Smooth muscle cell (in vitro differentiated cells): ENCODE results near the gene CA5A. TPM values are rescaled to one million over a fixed set of nuclear protein-coding genes. Genes with fewer than 3 reads are reported as not detected.
"Not testable (repeated sequence)": the region's sequence is repeated elsewhere in the genome, so short reads cannot be mapped to it uniquely, and the experiment has no call there.

Experiments
- DNase-seq: peaks from one replicate; lab custom pipeline; 2025; ENCODE audit not compliant: unreplicated experiment; lab: John Stamatoyannopoulos, UW
- H2AFZ ChIP-seq: fragments of 200-600 bp; sonication (generic); 2 replicates; pipeline ENCODE4 v1.6.0; 2016; ENCODE audit warnings: antibody characterized with exemption, low read depth, mild to moderate bottlenecking
- H3F3A ChIP-seq: fragments of 200-600 bp; sonication (generic); 2 replicates; pipeline ENCODE4 v1.6.0; 2017; ENCODE audit warnings: antibody characterized with exemption, low read depth
- H3K27ac ChIP-seq: fragments of 200-600 bp; sonication (generic); 2 replicates; pipeline ENCODE4 v1.5.1; 2016; ENCODE audit warnings: low read depth, mild to moderate bottlenecking
- H3K27me3 ChIP-seq: fragments of 200-600 bp; sonication (generic); 2 replicates; pipeline ENCODE4 v1.6.1; 2016; ENCODE audit warnings: low read depth, mild to moderate bottlenecking
- H3K36me3 ChIP-seq: fragments of 200-600 bp; sonication (generic); 2 replicates; pipeline ENCODE4 v1.5.1; 2016; ENCODE audit warnings: low read depth
- H3K4me1 ChIP-seq: fragments of 200-600 bp; sonication (generic); 2 replicates; pipeline ENCODE4 v1.5.1; 2016; ENCODE audit warnings: low read depth
- H3K4me2 ChIP-seq: fragments of 200-600 bp; sonication (generic); 2 replicates; pipeline ENCODE4 v1.6.0; 2016; ENCODE audit warnings: mild to moderate bottlenecking
- H3K4me3 ChIP-seq: fragments of 200-600 bp; sonication (generic); 2 replicates; pipeline ENCODE4 v1.5.1; 2016; ENCODE audit warnings: mild to moderate bottlenecking
- H3K79me2 ChIP-seq: fragments of 200-600 bp; sonication (generic); 2 replicates; pipeline ENCODE4 v1.6.0; 2016; ENCODE audit warnings: low read depth, mild to moderate bottlenecking
- H3K9ac ChIP-seq: fragments of 200-600 bp; sonication (generic); 2 replicates; pipeline ENCODE4 v1.6.0; 2016; ENCODE audit warnings: low read depth
- H3K9me3 ChIP-seq: fragments of 200-600 bp; sonication (generic); replicated peaks from 2 replicates; pipeline ENCODE4 v1.5.1; 2016; ENCODE audit warnings: low read depth
- H4K20me1 ChIP-seq: fragments of 200-600 bp; sonication (generic); 2 replicates; pipeline ENCODE4 v1.6.0; 2016; ENCODE audit warnings: low read depth
- CTCF ChIP-seq: fragments of 200-600 bp; sonication (generic); IDR thresholded peaks from 2 replicates; pipeline ENCODE4 v1.5.1; 2017; ENCODE audit warnings: borderline replicate concordance, mild to moderate bottlenecking, antibody characterized with exemption; ENCODE audit not compliant: insufficient read depth, poor library complexity, severe bottlenecking
- WGBS: methylation state at CpG from one replicate; pipeline ENCODE4 v1.1.7; 2016; ENCODE audit warnings: low lambda C conversion rate; 5-methylcytosine and 5-hydroxymethylcytosine counted together
- polyA plus RNA-seq: library from polyadenylated mRNA; unstranded; fragments of >200 nt; fragmentation: Nextera tagmentation; extraction: Ambion mirVana; gene quantifications from 2 replicates; pipeline ENCODE4 v1.2.1, GENCODE V29; 2016
- total RNA-seq: library from RNA; depleted of rRNA; stranded (reverse); fragments of >200 nt; gene quantifications from 2 replicates; pipeline ENCODE4 v1.2.3, GENCODE V29; 2014

The CA5A gene
- total and polyA plus RNA-seq, 2 experiments from 2014 or later, result not detected

GRCh38 chr16:87918866-87919680, 17.3 kb downstream of the CA5A start:
- no peaks in the 10 kb centered on the region for H3K9me3 ChIP-seq
- no peak overlapping the region for H3K4me3 ChIP-seq
- no peaks in the 10 kb centered on the region for H3F3A ChIP-seq
- no peaks in the 10 kb centered on the region for H4K20me1 ChIP-seq
- no peak for DNase-seq
- no peaks in the 10 kb centered on the region for H3K4me1 ChIP-seq
- no peak for TF ChIP-seq CTCF
- no peaks in the 10 kb centered on the region for H3K36me3 ChIP-seq
- H3K4me2 ChIP-seq, result no peak overlapping the region
- no peak overlapping the region for H3K9ac ChIP-seq
- 90% methylated on average over 37 of the region's 37 CpGs for WGBS
- H2AFZ ChIP-seq, result no peak overlapping the region
- no peak overlapping the region for H3K27ac ChIP-seq
- no peaks in the 10 kb centered on the region for H3K79me2 ChIP-seq
- no peaks in the 10 kb centered on the region for H3K27me3 ChIP-seq

- Histone ChIP-seq H3K36me3 (no peaks in the 10 kb centered on the region), H4K20me1 (no peaks in the 10 kb centered on the region), H3K27me3 (no peaks in the 10 kb centered on the region), H3K9ac (no peak overlapping the region), H3K4me1 (no peaks in the 10 kb centered on the region), H3K4me2 (no peak overlapping the region), H2AFZ (no peak overlapping the region), H3K79me2 (no peaks in the 10 kb centered on the region), H3K4me3 (no peak overlapping the region), H3K9me3 (no peaks in the 10 kb centered on the region), H3K27ac (no peak overlapping the region), H3F3A (no peaks in the 10 kb centered on the region)
- DNase-seq, result no peak
- WGBS, result 92% methylated on average over 11 of the region's 13 CpGs
- TF ChIP-seq CTCF, result no peak
Measured at GRCh38 chr16:87918338-87918737, 18.0 kb downstream of the CA5A start.

GRCh38 chr16:87917503-87917902, 18.8 kb downstream of the CA5A start:
- H3K4me2 ChIP-seq, result no peak overlapping the region
- no peak overlapping the region for H2AFZ ChIP-seq
- 94% methylated on average over 9 of the region's 9 CpGs for whole genome bisulfite sequencing
- H3K4me1 ChIP-seq, result no peaks in the 10 kb centered on the region
- no peak for TF ChIP-seq CTCF
- H3K4me3 ChIP-seq, result no peak overlapping the region
- H3K9me3 ChIP-seq, result no peaks in the 10 kb centered on the region
- H3K27me3 ChIP-seq, result no peaks in the 10 kb centered on the region
- H3K9ac ChIP-seq, result no peak overlapping the region
- H3K27ac ChIP-seq, result no peak overlapping the region
- no peaks in the 10 kb centered on the region for H4K20me1 ChIP-seq
- no peak for DNase-seq
- no peaks in the 10 kb centered on the region for H3K79me2 ChIP-seq
- no peaks in the 10 kb centered on the region for H3K36me3 ChIP-seq
- no peaks in the 10 kb centered on the region for H3F3A ChIP-seq

- Histone ChIP-seq H3F3A (no peaks in the 10 kb centered on the region), H3K4me1 (no peaks in the 10 kb centered on the region), H3K9me3 (no peaks in the 10 kb centered on the region), H3K4me3 (no peak overlapping the region), H2AFZ (no peak overlapping the region), H4K20me1 (no peaks in the 10 kb centered on the region), H3K27ac (no peak overlapping the region), H3K36me3 (no peaks in the 10 kb centered on the region), H3K9ac (no peak overlapping the region), H3K27me3 (no peaks in the 10 kb centered on the region), H3K4me2 (no peak overlapping the region), H3K79me2 (no peaks in the 10 kb centered on the region)
- WGBS, result 94% methylated on average over 23 of the region's 25 CpGs
- DNase-seq, result no peak
- no peak for TF ChIP-seq CTCF
Measured at GRCh38 chr16:87914812-87915211, 21.5 kb downstream of the CA5A start.

GRCh38 chr16:87914021-87914725, 22.2 kb downstream of the CA5A start:
- not testable (repeated sequence) for H3K36me3 ChIP-seq, H3K4me1 ChIP-seq, H3K27ac ChIP-seq, H2AFZ ChIP-seq, H3K4me2 ChIP-seq, H3K79me2 ChIP-seq, H4K20me1 ChIP-seq, H3K9ac ChIP-seq, H3K4me3 ChIP-seq, H3K9me3 ChIP-seq, H3K27me3 ChIP-seq, H3F3A ChIP-seq, DNase-seq
- 95% methylated on average over 24 of the region's 27 CpGs for WGBS
